GM12891 (cell line): ENCODE results near the gene TPRG1L.

Experiments used
- POLR2A ChIP-seq: IDR thresholded peaks from 2 replicates; pipeline ENCODE4 v1.6.1; 2011; ENCODE audit warnings: low read depth, low read length, control low read depth
- POU2F2 ChIP-seq: IDR thresholded peaks from 2 replicates; pipeline ENCODE4 v1.6.1; 2011; ENCODE audit warnings: low read depth, mild to moderate bottlenecking, control low read depth, low read length, moderate library complexity
- TAF1 ChIP-seq: IDR thresholded peaks from 2 replicates; pipeline ENCODE4 v1.6.1; 2011; ENCODE audit warnings: low read depth, low read length, control low read depth

- TF ChIP-seq POLR2A: no peak
- TF ChIP-seq POU2F2: no peak
- no peak for TF ChIP-seq TAF1
These were observed 4.1 kb upstream of the TPRG1L start for GRCh38 chr1:3620708-3621107.
